HG03108 (cell line): ENCODE data around the gene TM6SF1.
"Not testable (repeated sequence)": the region's sequence is repeated elsewhere in the genome, so short reads cannot be mapped to it uniquely, and the experiment has no call there.

Experiments used
- ATAC-seq: cut with Tn5 transposase; IDR thresholded peaks from one replicate; pipeline ENCODE4 v1.9.1; 2021; ENCODE audit warnings: moderate library complexity; ENCODE audit not compliant: unreplicated experiment

TM6SF1 gene

GRCh38 chr15:83169576-83169975, 62.1 kb downstream of the TM6SF1 start:
- not testable (repeated sequence) for ATAC-seq

- ATAC-seq: no peak
These were observed 63.2 kb downstream of the TM6SF1 start for GRCh38 chr15:83170474-83171165.

GRCh38 chr15:83174891-83175290, 67.4 kb downstream of the TM6SF1 start:
- ATAC-seq: no peak

DNA sequence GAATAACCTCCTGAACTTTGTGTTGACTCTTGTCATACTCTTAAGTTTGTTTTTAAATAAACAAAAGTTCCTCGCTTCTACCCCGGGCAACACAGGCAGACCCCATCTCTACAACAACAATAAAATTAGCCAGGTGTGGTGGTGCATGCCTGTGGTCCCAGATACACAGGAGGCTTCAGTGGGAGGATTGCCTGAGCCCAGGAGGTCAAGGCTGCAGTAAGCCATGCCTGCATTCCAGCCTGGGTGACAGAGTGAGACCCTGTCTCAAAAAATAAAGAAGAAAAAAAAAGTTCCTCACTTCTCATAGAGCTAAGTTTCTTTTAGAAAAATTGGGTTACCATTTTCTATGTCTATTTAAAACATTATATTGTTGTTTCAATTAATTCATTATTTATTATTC, 70.9 kb downstream of the TM6SF1 start:
- no peak for ATAC-seq

GRCh38 chr15:83178869-83179325, 71.5 kb downstream of the TM6SF1 start:
- ATAC-seq: no peak

DNA sequence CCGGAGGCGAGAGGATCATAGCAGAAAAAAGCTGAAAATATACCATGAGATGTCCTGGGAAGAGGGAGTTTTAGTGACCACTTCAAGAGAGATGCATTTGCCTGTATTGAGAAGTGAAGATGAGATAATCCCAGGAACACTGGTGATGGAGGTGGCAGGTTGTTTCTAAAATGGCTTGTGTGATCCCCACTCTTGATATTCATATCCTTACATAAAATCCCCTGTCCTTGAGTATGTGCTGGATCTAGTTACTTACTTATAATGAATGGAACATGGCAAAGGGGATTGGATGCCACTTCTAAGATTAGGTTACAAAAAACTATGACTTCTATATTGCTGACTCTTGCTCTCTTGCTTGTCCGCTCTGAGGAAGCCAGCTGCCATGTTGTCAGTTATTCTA, 78.1 kb downstream of the TM6SF1 start:
- ATAC-seq: no peak
